ENCODE data around the gene KAT7.

DNA sequence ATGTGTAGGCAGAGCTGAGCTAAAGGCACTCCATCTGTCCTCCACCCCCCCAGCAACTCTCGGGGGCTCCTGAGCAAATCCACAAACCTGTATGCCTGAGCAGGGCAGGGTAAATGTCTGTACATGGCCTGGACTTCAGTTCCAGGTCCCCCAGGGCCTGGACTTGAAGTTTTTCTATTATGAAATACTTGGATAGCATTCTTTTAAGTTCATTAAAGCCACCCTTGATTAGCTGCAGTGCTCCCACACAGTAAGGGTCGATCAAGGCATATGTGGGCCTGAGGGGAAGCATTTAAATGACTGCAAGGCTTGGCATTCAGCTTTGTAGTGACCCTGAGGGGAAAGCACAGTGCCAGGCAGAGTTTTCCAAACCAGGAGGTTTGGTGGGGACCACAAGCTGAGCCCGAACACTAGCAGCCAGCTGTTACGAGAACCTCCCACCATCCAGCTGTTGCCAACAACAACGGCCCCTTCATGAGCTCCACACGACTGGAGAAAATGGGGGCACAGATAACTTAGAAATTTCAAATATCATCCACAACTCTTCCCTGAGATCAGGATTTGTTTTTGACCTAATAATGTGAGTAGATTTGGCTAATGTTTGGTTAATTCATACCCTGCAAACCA, 31.2 kb upstream of the KAT7 start:
- TF ChIP-seq, protein P1, sequence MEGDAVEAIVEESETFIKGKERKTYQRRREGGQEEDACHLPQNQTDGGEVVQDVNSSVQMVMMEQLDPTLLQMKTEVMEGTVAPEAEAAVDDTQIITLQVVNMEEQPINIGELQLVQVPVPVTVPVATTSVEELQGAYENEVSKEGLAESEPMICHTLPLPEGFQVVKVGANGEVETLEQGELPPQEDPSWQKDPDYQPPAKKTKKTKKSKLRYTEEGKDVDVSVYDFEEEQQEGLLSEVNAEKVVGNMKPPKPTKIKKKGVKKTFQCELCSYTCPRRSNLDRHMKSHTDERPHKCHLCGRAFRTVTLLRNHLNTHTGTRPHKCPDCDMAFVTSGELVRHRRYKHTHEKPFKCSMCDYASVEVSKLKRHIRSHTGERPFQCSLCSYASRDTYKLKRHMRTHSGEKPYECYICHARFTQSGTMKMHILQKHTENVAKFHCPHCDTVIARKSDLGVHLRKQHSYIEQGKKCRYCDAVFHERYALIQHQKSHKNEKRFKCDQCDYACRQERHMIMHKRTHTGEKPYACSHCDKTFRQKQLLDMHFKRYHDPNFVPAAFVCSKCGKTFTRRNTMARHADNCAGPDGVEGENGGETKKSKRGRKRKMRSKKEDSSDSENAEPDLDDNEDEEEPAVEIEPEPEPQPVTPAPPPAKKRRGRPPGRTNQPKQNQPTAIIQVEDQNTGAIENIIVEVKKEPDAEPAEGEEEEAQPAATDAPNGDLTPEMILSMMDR (IDR thresholded peaks at IDR 0.05; ENCODE audit: control extremely low read depth in 1 of 3, insufficient read depth in 1 of 3, low read depth in 1 of 3, low read length in 3 of 3), result no peak
- TF ChIP-seq, protein P2, sequence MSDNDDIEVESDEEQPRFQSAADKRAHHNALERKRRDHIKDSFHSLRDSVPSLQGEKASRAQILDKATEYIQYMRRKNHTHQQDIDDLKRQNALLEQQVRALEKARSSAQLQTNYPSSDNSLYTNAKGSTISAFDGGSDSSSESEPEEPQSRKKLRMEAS (IDR thresholded peaks at IDR 0.05), result no peak
- TF ChIP-seq CHD2 (IDR thresholded peaks at IDR 0.05; ENCODE audit: low read length) (no peak), SRF (IDR thresholded peaks at IDR 0.05; ENCODE audit: low read depth, low read length) (no peak), POLR2A (IDR thresholded peaks at IDR 0.05; ENCODE audit: control extremely low read depth in 1 of 2, low read depth in 2 of 2, low read length in 2 of 2) (no peak), YY1 (IDR thresholded peaks at IDR 0.05; ENCODE audit: low read depth, low read length) (no peak), KDM1A (IDR thresholded peaks at IDR 0.05; ENCODE audit: borderline replicate concordance, low read length) (no peak), KDM5A (IDR thresholded peaks at IDR 0.05; ENCODE audit: low read length) (no peak), GABPA (IDR thresholded peaks at IDR 0.05; ENCODE audit: borderline replicate concordance, insufficient read depth, low read length) (no peak)
- TF ChIP-seq, protein P3, sequence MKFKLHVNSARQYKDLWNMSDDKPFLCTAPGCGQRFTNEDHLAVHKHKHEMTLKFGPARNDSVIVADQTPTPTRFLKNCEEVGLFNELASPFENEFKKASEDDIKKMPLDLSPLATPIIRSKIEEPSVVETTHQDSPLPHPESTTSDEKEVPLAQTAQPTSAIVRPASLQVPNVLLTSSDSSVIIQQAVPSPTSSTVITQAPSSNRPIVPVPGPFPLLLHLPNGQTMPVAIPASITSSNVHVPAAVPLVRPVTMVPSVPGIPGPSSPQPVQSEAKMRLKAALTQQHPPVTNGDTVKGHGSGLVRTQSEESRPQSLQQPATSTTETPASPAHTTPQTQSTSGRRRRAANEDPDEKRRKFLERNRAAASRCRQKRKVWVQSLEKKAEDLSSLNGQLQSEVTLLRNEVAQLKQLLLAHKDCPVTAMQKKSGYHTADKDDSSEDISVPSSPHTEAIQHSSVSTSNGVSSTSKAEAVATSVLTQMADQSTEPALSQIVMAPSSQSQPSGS (IDR thresholded peaks at IDR 0.05; ENCODE audit: low read length), result no peak
- TF ChIP-seq, protein P4, sequence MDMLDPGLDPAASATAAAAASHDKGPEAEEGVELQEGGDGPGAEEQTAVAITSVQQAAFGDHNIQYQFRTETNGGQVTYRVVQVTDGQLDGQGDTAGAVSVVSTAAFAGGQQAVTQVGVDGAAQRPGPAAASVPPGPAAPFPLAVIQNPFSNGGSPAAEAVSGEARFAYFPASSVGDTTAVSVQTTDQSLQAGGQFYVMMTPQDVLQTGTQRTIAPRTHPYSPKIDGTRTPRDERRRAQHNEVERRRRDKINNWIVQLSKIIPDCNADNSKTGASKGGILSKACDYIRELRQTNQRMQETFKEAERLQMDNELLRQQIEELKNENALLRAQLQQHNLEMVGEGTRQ (IDR thresholded peaks at IDR 0.05; ENCODE audit: low read length), result no peak

Measured in H1 (cell line).